C1 segment of cervical spinal cord (tissue), 14 donors: ENCODE data around the gene CYB5RL.
"Not testable (repeated sequence)": the region's sequence is repeated elsewhere in the genome, so short reads cannot be mapped to it uniquely, and the experiment has no call there.

Experiments used
- DNase-seq, 14 donors: peaks; one replicate each; lab custom pipeline; 2025; lab: John Stamatoyannopoulos, UW

CYB5RL gene

GRCh38 chr1:54225986-54226559, 26.2 kb upstream of the CYB5RL start:
- no peak for DNase-seq

- DNase-seq, result no peak
Measured at GRCh38 chr1:54225378-54225777, 25.5 kb upstream of the CYB5RL start.

- DNase-seq, result no peak
Measured at GRCh38 chr1:54224233-54224632, 24.4 kb upstream of the CYB5RL start.

- no peak for DNase-seq
Measured at GRCh38 chr1:54223441-54224202, 23.8 kb upstream of the CYB5RL start.

GRCh38 chr1:54222711-54223110, 22.9 kb upstream of the CYB5RL start:
- no peak for DNase-seq

GRCh38 chr1:54221867-54222484, 22.1 kb upstream of the CYB5RL start:
- DNase-seq, result no peak

GRCh38 chr1:54221113-54221834, 21.4 kb upstream of the CYB5RL start:
- DNase-seq, result no peak

- peak in 9 of 14 donors; percentile 25 to 79 (median 48) for DNase-seq
Measured at GRCh38 chr1:54220004-54220811, 20.4 kb upstream of the CYB5RL start.

GRCh38 chr1:54219688-54220003, 19.8 kb upstream of the CYB5RL start:
- no peak for DNase-seq

- DNase-seq, result peak in 1 of 14 donors; percentile 21
Measured at GRCh38 chr1:54218883-54219687, 19.3 kb upstream of the CYB5RL start.

GRCh38 chr1:54215523-54215922, 15.7 kb upstream of the CYB5RL start:
- no peak for DNase-seq

- DNase-seq, result no peak
Measured at GRCh38 chr1:54212872-54213271, 13.0 kb upstream of the CYB5RL start.

- not testable (repeated sequence) for DNase-seq
Measured at GRCh38 chr1:54207896-54208295, 8.1 kb upstream of the CYB5RL start.

- DNase-seq, result no peak
Measured at GRCh38 chr1:54207287-54207686, 7.5 kb upstream of the CYB5RL start.

GRCh38 chr1:54204199-54204598, 4.4 kb upstream of the CYB5RL start:
- DNase-seq, result no peak

- no peak for DNase-seq
Measured at GRCh38 chr1:54200519-54200997, 728 bp upstream of the CYB5RL start.

- DNase-seq, result peak in 1 of 14 donors; percentile 36
Measured at GRCh38 chr1:54199151-54199764, 572 bp downstream of the CYB5RL start.

- DNase-seq, result no peak
Measured at GRCh38 chr1:54193453-54193852, 6.4 kb downstream of the CYB5RL start.

GRCh38 chr1:54191525-54191924, 8.3 kb downstream of the CYB5RL start:
- no peak for DNase-seq

- DNase-seq, result no peak
Measured at GRCh38 chr1:54190526-54190925, 9.3 kb downstream of the CYB5RL start.
